Bronchial epithelial cell (primary cell): ENCODE data around the gene TGM5. TPM values are rescaled to one million over a fixed set of nuclear protein-coding genes. Genes with fewer than 3 reads are reported as not detected.

Experiments
- DNase-seq: peaks from one replicate; pipeline ENCODE4 v3.0.0-alpha.2; 2010; ENCODE audit warnings: low read depth
- FAIRE-seq: peaks from 2 replicates; lab custom pipeline; 2011; peaks lifted over from hg19 to GRCh38; lab: Jason Lieb, UNC
- H3K27me3 ChIP-seq: 2 replicates; pipeline ENCODE4 v1.5.1; 2011; ENCODE audit warnings: low read length; ENCODE audit not compliant: control insufficient read depth, insufficient read depth
- H3K36me3 ChIP-seq: 2 replicates; pipeline ENCODE4 v1.5.1; 2011; ENCODE audit warnings: low read length; ENCODE audit not compliant: control insufficient read depth, insufficient read depth
- H3K4me3 ChIP-seq: 2 replicates; pipeline ENCODE4 v1.5.1; 2011; ENCODE audit warnings: mild to moderate bottlenecking, low read depth, low read length, control low read depth
- total RNA-seq: library from RNA; depleted of rRNA; stranded (reverse); fragments of >200 nt; gene quantifications from 2 replicates; pipeline ENCODE4 v1.2.1, GENCODE V29; 2014
- TF ChIP-seq, protein P1 (sequence below): IDR thresholded peaks from 2 replicates; pipeline ENCODE4 v1.5.1; 2011; ENCODE audit warnings: mild to moderate bottlenecking, moderate library complexity, low read length, control low read depth, inconsistent platforms; ENCODE audit not compliant: insufficient read depth, severe bottlenecking

The TGM5 gene
- total RNA-seq, 1 donor from 2014 or later, result under 0.01 TPM

DNA sequence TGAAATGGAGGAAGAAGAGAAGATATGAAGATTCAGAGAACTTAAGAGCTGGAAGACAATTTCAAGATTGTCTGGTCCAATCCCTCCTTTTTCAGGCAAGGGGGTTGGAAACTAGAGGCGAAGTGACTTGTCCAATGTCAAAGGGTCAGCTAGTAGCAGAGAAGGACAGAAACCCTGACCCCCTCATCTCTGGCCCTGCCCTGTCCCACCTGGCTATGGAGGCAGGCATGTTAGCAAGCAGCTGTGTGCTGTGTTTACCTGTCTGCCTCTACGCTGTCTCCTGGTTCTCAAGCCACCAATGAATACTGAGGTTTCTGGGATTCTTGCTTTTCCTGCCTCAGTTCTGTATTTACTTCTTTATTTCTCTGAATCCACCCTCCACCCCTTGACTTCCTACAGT, 342 bp downstream of the TGM5 start:
- no peaks in the 10 kb centered on the region for H3K36me3 ChIP-seq
- no peak overlapping the region for H3K4me3 ChIP-seq
- peaks cover 2% of the 10 kb centered on the region for H3K27me3 ChIP-seq
- FAIRE-seq, result peak; percentile 28
- no peak for DNase-seq
- TF ChIP-seq, protein P1, sequence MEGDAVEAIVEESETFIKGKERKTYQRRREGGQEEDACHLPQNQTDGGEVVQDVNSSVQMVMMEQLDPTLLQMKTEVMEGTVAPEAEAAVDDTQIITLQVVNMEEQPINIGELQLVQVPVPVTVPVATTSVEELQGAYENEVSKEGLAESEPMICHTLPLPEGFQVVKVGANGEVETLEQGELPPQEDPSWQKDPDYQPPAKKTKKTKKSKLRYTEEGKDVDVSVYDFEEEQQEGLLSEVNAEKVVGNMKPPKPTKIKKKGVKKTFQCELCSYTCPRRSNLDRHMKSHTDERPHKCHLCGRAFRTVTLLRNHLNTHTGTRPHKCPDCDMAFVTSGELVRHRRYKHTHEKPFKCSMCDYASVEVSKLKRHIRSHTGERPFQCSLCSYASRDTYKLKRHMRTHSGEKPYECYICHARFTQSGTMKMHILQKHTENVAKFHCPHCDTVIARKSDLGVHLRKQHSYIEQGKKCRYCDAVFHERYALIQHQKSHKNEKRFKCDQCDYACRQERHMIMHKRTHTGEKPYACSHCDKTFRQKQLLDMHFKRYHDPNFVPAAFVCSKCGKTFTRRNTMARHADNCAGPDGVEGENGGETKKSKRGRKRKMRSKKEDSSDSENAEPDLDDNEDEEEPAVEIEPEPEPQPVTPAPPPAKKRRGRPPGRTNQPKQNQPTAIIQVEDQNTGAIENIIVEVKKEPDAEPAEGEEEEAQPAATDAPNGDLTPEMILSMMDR, result no peak

DNA sequence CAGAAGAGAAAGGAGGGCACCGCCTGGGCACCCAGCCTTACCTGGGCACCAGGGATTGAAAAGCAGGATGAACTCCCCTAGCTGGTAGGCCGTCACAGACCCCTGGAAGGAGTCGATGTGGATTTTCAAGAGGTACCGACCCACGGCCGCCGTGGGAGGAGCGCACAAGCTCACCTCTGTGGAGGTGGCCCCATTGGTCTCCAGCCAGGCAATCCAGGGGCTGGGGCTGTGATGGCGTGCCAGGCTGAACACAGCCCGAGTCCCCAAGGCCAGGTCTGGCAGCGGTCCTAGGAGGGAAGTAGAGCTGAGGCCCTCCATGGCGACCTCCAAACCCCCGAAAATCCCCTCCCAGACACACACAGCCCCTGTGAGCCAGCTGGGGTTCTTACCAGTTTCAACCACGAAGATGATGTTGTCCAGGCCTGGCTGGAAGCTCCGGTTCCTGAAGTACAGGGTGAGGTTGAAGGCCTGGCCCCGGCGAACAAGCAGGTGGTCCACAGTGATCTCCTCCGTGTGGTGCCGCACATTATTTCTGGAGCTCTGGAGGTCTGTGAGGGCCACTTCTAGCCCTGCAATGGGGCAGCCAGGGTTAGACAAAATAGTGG, 6.6 kb downstream of the TGM5 start:
- H3K27me3 ChIP-seq, result no peaks in the 10 kb centered on the region
- FAIRE-seq, result no peak
- no peaks in the 10 kb centered on the region for H3K36me3 ChIP-seq
- TF ChIP-seq, protein P1, result no peak
- no peak for DNase-seq
- H3K4me3 ChIP-seq, result no peak overlapping the region

DNA sequence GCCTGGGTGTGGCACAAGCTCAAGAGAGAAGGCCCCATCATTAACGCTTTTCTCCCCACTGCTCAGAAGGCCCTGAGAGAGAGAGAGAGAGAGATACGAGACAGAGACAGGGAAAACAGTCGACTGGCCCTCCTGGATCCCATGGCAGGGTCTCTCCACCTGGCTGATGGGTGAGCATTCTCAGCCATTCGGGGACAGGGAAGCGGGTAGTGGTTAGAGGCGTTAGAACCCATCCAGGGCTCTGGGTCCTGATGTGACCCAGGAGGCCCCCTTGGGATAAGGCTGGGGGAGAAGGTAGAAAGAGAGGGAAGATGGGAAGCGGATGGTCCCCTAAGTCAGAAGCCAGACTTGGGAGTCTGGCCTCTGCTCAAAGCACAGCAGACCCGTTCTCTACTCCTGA, 7.9 kb downstream of the TGM5 start:
- no peaks in the 10 kb centered on the region for H3K27me3 ChIP-seq
- no peak overlapping the region for H3K4me3 ChIP-seq
- FAIRE-seq (no peak), DNase-seq (no peak)
- H3K36me3 ChIP-seq, result no peaks in the 10 kb centered on the region
- TF ChIP-seq, protein P1, result no peak

DNA sequence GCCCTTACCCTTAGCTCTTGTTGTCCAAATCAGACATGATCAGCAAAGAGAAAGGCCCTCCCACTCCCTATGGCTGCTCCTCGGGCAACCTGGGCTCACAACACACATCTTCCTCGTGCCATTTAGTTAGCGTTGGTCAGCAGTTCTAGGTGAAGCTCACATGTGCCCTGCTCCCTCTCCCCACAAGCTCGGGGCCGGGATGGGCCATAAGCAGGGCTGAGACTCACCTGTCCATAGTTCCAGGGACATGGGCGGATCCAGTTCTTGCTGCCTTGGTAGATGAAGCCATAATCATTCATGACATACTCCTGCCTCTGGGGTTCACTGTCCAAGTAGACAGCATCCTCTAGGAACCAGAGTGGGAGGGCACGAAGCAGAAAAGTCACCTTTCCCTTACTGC, 10.4 kb downstream of the TGM5 start:
- FAIRE-seq (no peak), DNase-seq (no peak)
- Histone ChIP-seq H3K36me3 (no peaks in the 10 kb centered on the region), H3K27me3 (no peaks in the 10 kb centered on the region), H3K4me3 (no peak overlapping the region)
- TF ChIP-seq, protein P1, result no peak

DNA sequence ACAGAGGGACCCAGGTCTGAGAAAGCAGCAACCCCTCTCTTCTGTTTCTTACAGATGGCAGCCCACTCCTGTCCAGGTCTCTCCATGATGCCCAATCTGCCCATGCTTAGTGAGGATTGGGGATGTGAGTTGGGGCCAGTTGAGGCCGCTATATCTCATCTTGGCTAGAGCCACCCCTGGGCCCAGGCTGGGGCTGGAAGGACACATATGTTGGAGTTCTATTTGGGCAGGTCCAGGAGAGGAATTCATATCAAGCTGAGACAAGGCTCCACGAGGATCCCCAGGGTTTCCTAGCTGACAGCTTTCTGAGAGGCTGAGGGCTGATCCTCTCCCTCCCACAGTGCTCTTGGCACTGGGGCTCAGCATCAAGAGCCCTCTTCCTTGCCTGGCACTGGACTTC, 11.4 kb downstream of the TGM5 start:
- FAIRE-seq (no peak), DNase-seq (no peak)
- Histone ChIP-seq H3K4me3 (no peak overlapping the region), H3K36me3 (no peaks in the 10 kb centered on the region), H3K27me3 (no peaks in the 10 kb centered on the region)
- TF ChIP-seq, protein P1, result no peak
